T47D (cell line): ENCODE measurements around the gene PUS1.
"Not testable (repeated sequence)": the region's sequence is repeated elsewhere in the genome, so short reads cannot be mapped to it uniquely, and the experiment has no call there.

Experiments used
- DNase-seq, 2 experiments: peaks; one replicate each; pipeline versions ENCODE4 v3.0.0 to v3.0.0-alpha.2; 2011 to 2012; ENCODE audit warnings: low read depth in 1 of 2, low spot score in 1 of 2
- JUND ChIP-seq: IDR thresholded peaks from 2 replicates; pipeline ENCODE4 v1.6.1; 2012; ENCODE audit warnings: low read depth
- in situ Hi-C: cut with HindIII; loops from 2 replicates; pipeline ENCODE4 v1.10.0; 2016; ENCODE audit warnings: low sequenced_read_pairs, low pct_unique_long_range_greater_than_20kb

Gene PUS1

GRCh38 chr12:131950182-131950913 lies 21.3 kb downstream of the PUS1 start:
- in situ Hi-C loops = no loop called here
- DNase-seq = no peak
- TF ChIP-seq JUND = no peak

DNA sequence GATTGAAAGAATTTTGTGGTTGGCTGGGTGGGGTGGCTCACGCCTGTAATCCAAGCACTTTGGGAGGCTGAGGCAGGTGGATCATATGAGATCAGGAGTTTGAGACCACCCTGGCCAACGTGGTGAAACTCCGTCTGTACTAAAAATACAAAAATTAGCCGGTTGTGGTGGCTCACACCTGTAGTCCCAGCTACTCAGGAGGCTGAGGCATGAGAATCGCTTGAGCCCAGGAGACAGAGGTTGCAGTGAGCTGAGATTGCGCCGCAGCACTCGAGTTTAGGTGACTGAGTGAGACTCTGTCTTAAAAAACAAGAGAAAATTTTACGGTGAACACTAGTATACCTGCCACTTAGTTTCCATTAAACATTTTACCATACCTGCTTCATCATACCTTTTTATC lies 24.7 kb downstream of the PUS1 start:
- in situ Hi-C loops, DNase-seq: not testable (repeated sequence)

- in situ Hi-C loops, DNase-seq: not testable (repeated sequence)
These were observed 25.4 kb downstream of the PUS1 start for GRCh38 chr12:131954460-131954859.

GRCh38 chr12:131959116-131959515 lies 30.0 kb downstream of the PUS1 start:
- no peak for DNase-seq
- in situ Hi-C loops = no loop called here
- TF ChIP-seq JUND = no peak

- in situ Hi-C loops = no loop called here
- no peak for TF ChIP-seq JUND
- DNase-seq = no peak
These were observed 30.8 kb downstream of the PUS1 start for GRCh38 chr12:131959641-131960589.

DNA sequence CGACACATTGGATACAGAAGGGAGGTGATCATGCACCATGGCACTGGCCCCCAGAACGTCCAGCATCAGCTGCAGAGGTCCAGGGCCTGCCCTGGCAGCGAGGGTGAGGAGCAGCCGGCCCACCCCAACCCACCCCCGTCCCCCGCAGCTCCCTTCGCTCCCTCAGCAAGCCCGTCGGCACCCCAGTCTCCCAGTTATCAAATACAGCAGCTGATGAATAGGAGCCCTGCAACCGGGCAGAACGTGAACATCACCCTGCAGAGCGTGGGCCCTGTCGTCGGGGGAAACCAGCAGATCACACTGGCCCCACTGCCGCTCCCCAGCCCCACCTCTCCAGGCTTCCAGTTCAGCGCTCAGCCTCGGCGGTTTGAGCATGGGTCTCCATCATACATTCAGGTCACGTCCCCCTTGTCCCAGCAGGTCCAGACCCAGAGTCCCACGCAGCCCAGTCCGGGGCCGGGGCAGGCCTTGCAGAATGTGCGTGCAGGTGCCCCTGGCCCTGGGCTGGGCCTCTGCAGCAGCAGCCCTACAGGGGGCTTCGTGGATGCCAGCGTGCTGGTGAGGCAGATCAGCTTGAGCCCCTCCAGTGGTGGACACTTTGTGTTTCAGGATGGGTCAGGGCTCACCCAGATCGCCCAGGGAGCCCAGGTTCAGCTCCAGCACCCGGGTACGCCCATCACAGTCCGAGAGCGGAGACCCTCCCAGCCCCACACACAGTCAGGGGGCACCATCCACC lies 31.7 kb downstream of the PUS1 start:
- DNase-seq, in situ Hi-C loops: not testable (repeated sequence)

GRCh38 chr12:131961328-131961727 lies 32.3 kb downstream of the PUS1 start:
- DNase-seq, in situ Hi-C loops: not testable (repeated sequence)

DNA sequence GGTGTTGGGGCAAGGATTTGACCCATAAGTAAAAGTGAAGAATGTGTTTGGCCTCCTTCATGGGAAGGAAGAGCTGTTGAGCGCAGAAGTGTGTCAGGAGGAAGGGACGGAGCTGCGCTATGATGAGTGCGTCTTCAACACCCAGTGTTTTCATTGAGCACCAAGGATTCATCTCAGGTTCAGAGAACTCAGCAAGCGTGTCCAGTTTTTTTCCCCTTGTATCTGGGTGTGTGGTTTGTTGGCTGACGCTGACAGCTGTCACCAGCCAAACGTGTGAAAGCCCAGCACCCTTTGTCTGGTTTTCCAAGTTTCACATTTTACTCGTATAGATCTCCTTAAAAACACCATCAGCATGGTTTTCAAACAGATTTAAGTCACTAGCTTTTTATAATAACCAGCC lies 33.0 kb downstream of the PUS1 start:
- DNase-seq = no peak
- in situ Hi-C loops = no loop called here
- TF ChIP-seq JUND = no peak

DNA sequence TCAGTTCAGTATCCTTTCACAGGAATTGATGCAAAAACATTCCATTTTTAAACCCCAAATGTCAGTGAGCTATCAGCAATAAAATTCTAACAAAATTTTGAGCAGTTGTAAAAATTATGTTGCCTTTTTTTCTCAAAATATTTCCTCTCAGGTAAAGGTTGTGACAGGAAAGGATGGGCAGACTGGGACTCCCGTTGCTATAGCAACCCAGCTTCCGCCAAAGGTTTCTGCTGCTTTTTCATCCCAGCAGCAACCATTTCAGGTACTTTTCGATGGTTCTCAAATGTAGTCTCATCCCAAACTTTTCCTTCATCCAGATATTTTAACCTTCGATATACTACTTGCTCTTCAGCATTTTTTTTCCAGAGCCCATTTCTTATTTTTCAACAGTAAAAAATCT lies 34.3 kb downstream of the PUS1 start:
- TF ChIP-seq JUND = no peak
- in situ Hi-C loops = no loop called here
- no peak for DNase-seq

GRCh38 chr12:131965073-131965472 lies 36.0 kb downstream of the PUS1 start:
- no peak for DNase-seq
- in situ Hi-C loops = no loop called here
- TF ChIP-seq JUND = no peak

- TF ChIP-seq JUND = no peak
- in situ Hi-C loops = no loop called here
- no peak for DNase-seq
These were observed 42.1 kb downstream of the PUS1 start for GRCh38 chr12:131971226-131971625.

DNA sequence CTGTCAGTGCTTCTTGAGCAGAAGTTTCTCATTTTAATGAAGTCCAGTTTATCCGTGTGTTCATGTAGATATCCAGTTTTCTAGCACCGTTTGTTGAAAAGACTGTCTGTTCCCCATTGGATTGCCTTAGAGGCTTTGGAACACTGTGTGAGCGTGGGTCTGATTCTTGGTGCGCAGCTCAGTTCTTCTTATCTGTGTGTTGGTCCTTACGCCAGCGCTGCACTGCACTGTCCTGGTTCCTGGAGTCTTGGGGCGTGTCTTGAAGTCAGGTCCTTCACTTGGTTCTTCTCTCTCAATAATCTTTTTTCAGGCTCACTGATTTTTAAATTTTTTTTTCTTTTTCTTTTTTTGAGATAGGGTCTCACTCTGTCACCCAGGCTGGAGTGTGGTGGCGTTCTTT lies 46.2 kb downstream of the PUS1 start:
- DNase-seq = no peak
- TF ChIP-seq JUND = no peak
- in situ Hi-C loops = no loop called here

DNA sequence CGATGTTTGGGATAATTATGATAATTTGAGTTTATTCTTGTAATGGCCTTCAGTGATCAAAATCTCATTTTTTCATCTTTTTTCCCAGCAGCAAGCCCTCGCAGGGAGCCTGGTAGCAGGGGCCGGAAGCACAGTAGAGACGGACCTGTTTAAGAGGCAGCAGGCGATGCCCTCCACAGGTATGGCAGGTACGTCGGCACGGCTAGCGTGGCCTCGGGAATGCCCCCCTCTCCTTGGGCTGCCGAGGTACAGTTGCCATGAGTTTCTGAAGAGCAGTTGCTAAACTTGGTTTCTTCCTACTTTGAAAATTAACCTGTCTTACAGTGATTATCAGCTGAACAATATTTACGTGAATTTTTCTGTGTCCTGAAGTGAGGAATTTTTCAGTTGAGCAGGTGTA lies 50.5 kb downstream of the PUS1 start:
- no peak for DNase-seq
- in situ Hi-C loops = no loop called here
- TF ChIP-seq JUND = no peak
